GM20000 (cell line): ENCODE data around the gene GAREM1.

Experiments used
- DNase-seq: peaks from one replicate; pipeline ENCODE4 v3.0.0; 2012; ENCODE audit warnings: low spot score
- CTCF ChIP-seq: IDR thresholded peaks from 2 replicates; pipeline ENCODE4 v1.5.1; 2012; ENCODE audit warnings: mild to moderate bottlenecking, control low read depth; ENCODE audit errors: extremely low read depth, missing control alignments

Gene GAREM1

GRCh38 chr18:32315881-32316280, 154.8 kb downstream of the GAREM1 start:
- no peak for DNase-seq
- no peak for TF ChIP-seq CTCF

GRCh38 chr18:32310774-32311173, 159.9 kb downstream of the GAREM1 start:
- no peak for TF ChIP-seq CTCF
- no peak for DNase-seq

- no peak for DNase-seq
- no peak for TF ChIP-seq CTCF
Measured at GRCh38 chr18:32310101-32310500, 160.6 kb downstream of the GAREM1 start.

- DNase-seq = no peak
- TF ChIP-seq CTCF = no peak
Measured at GRCh38 chr18:32308493-32309120, 162.1 kb downstream of the GAREM1 start.

- DNase-seq = no peak
- TF ChIP-seq CTCF = no peak
Measured at GRCh38 chr18:32303400-32303799, 167.3 kb downstream of the GAREM1 start.

GRCh38 chr18:32302806-32303205, 167.9 kb downstream of the GAREM1 start:
- no peak for TF ChIP-seq CTCF
- no peak for DNase-seq

GRCh38 chr18:32301976-32302743, 168.5 kb downstream of the GAREM1 start:
- peak; percentile 20 for DNase-seq
- TF ChIP-seq CTCF = no peak
